ENCODE measurements around the gene GCSAM.

GRCh38 chr3:112096176-112096575 is 36.9 kb downstream of the GCSAM start:
- TF ChIP-seq CTCF (IDR thresholded peaks at IDR 0.05) = no peak
- TF ChIP-seq POLR2A (IDR thresholded peaks at IDR 0.05) = no peak

All from lower leg skin (tissue), 3 donors.